ENCODE measurements around the gene GNPDA1.

The GNPDA1 gene

GRCh38 chr5:142009886-142010285 lies 2.9 kb downstream of the GNPDA1 start:
- H3K4me1 ChIP-seq (ENCODE audit: control insufficient read depth, insufficient read depth, low read length, unreplicated experiment): peaks cover 25% of the 10 kb centered on the region
- H3K27me3 ChIP-seq (ENCODE audit: insufficient read depth, low read length): no peaks in the 10 kb centered on the region
- H3K36me3 ChIP-seq (ENCODE audit: insufficient read depth, low read length): peaks cover 3% of the 10 kb centered on the region; the same call in 1 of the 2 replicates
- no peak overlapping the region for H3K27ac ChIP-seq (ENCODE audit: low read depth, low read length)
- no peak overlapping the region for H3K4me3 ChIP-seq (ENCODE audit: low read depth, low read length)
- H3K79me2 ChIP-seq (ENCODE audit: control insufficient read depth, insufficient read depth, low read length, unreplicated experiment): no peaks in the 10 kb centered on the region
- no peak overlapping the region for H2AFZ ChIP-seq (ENCODE audit: low read length, unreplicated experiment)

GRCh38 chr5:142008813-142009212 lies 4.0 kb downstream of the GNPDA1 start:
- H3K79me2 ChIP-seq (ENCODE audit: control insufficient read depth, insufficient read depth, low read length, unreplicated experiment): no peaks in the 10 kb centered on the region
- H3K4me1 ChIP-seq (ENCODE audit: control insufficient read depth, insufficient read depth, low read length, unreplicated experiment): peaks cover 17% of the 10 kb centered on the region
- no peaks in the 10 kb centered on the region for H3K27me3 ChIP-seq (ENCODE audit: insufficient read depth, low read length)
- H3K36me3 ChIP-seq (ENCODE audit: insufficient read depth, low read length): peaks cover 3% of the 10 kb centered on the region; the same call in 1 of the 2 replicates
- H2AFZ ChIP-seq (ENCODE audit: low read length, unreplicated experiment): no peak overlapping the region
- H3K27ac ChIP-seq (ENCODE audit: low read depth, low read length): no peak overlapping the region
- no peak overlapping the region for H3K4me3 ChIP-seq (ENCODE audit: low read depth, low read length)

- Histone ChIP-seq H2AFZ (ENCODE audit: low read length, unreplicated experiment) (no peak overlapping the region), H3K27ac (ENCODE audit: low read depth, low read length) (no peak overlapping the region), H3K4me1 (ENCODE audit: control insufficient read depth, insufficient read depth, low read length, unreplicated experiment) (peaks cover 9% of the 10 kb centered on the region), H3K79me2 (ENCODE audit: control insufficient read depth, insufficient read depth, low read length, unreplicated experiment) (no peaks in the 10 kb centered on the region), H3K4me3 (ENCODE audit: low read depth, low read length) (no peak overlapping the region), H3K27me3 (ENCODE audit: insufficient read depth, low read length) (no peaks in the 10 kb centered on the region), H3K36me3 (ENCODE audit: insufficient read depth, low read length) (peaks cover 6% of the 10 kb centered on the region)
These were observed 5.6 kb downstream of the GNPDA1 start for GRCh38 chr5:142007237-142007544.

GRCh38 chr5:142006363-142007236 lies 6.2 kb downstream of the GNPDA1 start:
- no peak overlapping the region for H2AFZ ChIP-seq (ENCODE audit: low read length, unreplicated experiment)
- no peak overlapping the region for H3K27ac ChIP-seq (ENCODE audit: low read depth, low read length)
- H3K79me2 ChIP-seq (ENCODE audit: control insufficient read depth, insufficient read depth, low read length, unreplicated experiment): no peaks in the 10 kb centered on the region
- peaks cover 5% of the 10 kb centered on the region for H3K4me1 ChIP-seq (ENCODE audit: control insufficient read depth, insufficient read depth, low read length, unreplicated experiment)
- H3K27me3 ChIP-seq (ENCODE audit: insufficient read depth, low read length): no peaks in the 10 kb centered on the region
- H3K4me3 ChIP-seq (ENCODE audit: low read depth, low read length): no peak overlapping the region
- peaks cover 10% of the 10 kb centered on the region for H3K36me3 ChIP-seq (ENCODE audit: insufficient read depth, low read length)

- H3K27ac ChIP-seq (ENCODE audit: low read depth, low read length): no peak overlapping the region
- no peaks in the 10 kb centered on the region for H3K79me2 ChIP-seq (ENCODE audit: control insufficient read depth, insufficient read depth, low read length, unreplicated experiment)
- H3K27me3 ChIP-seq (ENCODE audit: insufficient read depth, low read length): no peaks in the 10 kb centered on the region
- H2AFZ ChIP-seq (ENCODE audit: low read length, unreplicated experiment): no peak overlapping the region
- H3K36me3 ChIP-seq (ENCODE audit: insufficient read depth, low read length): peaks cover 8% of the 10 kb centered on the region
- H3K4me1 ChIP-seq (ENCODE audit: control insufficient read depth, insufficient read depth, low read length, unreplicated experiment): no peaks in the 10 kb centered on the region
- H3K4me3 ChIP-seq (ENCODE audit: low read depth, low read length): no peak overlapping the region
These were observed 9.5 kb downstream of the GNPDA1 start for GRCh38 chr5:142003266-142003800.

- Histone ChIP-seq H3K79me2 (ENCODE audit: control insufficient read depth, insufficient read depth, low read length, unreplicated experiment) (no peaks in the 10 kb centered on the region), H3K4me3 (ENCODE audit: low read depth, low read length) (no peak overlapping the region), H2AFZ (ENCODE audit: low read length, unreplicated experiment) (no peak overlapping the region), H3K36me3 (ENCODE audit: insufficient read depth, low read length) (peaks cover 8% of the 10 kb centered on the region), H3K27ac (ENCODE audit: low read depth, low read length) (no peak overlapping the region), H3K4me1 (ENCODE audit: control insufficient read depth, insufficient read depth, low read length, unreplicated experiment) (no peaks in the 10 kb centered on the region), H3K27me3 (ENCODE audit: insufficient read depth, low read length) (no peaks in the 10 kb centered on the region)
These were observed 11.9 kb downstream of the GNPDA1 start for GRCh38 chr5:142000704-142001484.

GRCh38 chr5:142000173-142000572 lies 12.7 kb downstream of the GNPDA1 start:
- H2AFZ ChIP-seq (ENCODE audit: low read length, unreplicated experiment): no peak overlapping the region
- H3K36me3 ChIP-seq (ENCODE audit: insufficient read depth, low read length): peaks cover 8% of the 10 kb centered on the region
- H3K27me3 ChIP-seq (ENCODE audit: insufficient read depth, low read length): no peaks in the 10 kb centered on the region
- H3K27ac ChIP-seq (ENCODE audit: low read depth, low read length): no peak overlapping the region
- no peaks in the 10 kb centered on the region for H3K79me2 ChIP-seq (ENCODE audit: control insufficient read depth, insufficient read depth, low read length, unreplicated experiment)
- H3K4me3 ChIP-seq (ENCODE audit: low read depth, low read length): no peak overlapping the region
- H3K4me1 ChIP-seq (ENCODE audit: control insufficient read depth, insufficient read depth, low read length, unreplicated experiment): no peaks in the 10 kb centered on the region

- Histone ChIP-seq H3K4me3 (ENCODE audit: low read depth, low read length) (no peak overlapping the region), H3K36me3 (ENCODE audit: insufficient read depth, low read length) (peaks cover 11% of the 10 kb centered on the region), H3K27ac (ENCODE audit: low read depth, low read length) (no peak overlapping the region), H3K79me2 (ENCODE audit: control insufficient read depth, insufficient read depth, low read length, unreplicated experiment) (no peaks in the 10 kb centered on the region), H3K27me3 (ENCODE audit: insufficient read depth, low read length) (no peaks in the 10 kb centered on the region), H2AFZ (ENCODE audit: low read length, unreplicated experiment) (no peak overlapping the region), H3K4me1 (ENCODE audit: control insufficient read depth, insufficient read depth, low read length, unreplicated experiment) (no peaks in the 10 kb centered on the region)
These were observed 15.4 kb downstream of the GNPDA1 start for GRCh38 chr5:141997358-141997960.

- Histone ChIP-seq H2AFZ (ENCODE audit: low read length, unreplicated experiment) (no peak overlapping the region), H3K27ac (ENCODE audit: low read depth, low read length) (no peak overlapping the region), H3K27me3 (ENCODE audit: insufficient read depth, low read length) (no peaks in the 10 kb centered on the region), H3K36me3 (ENCODE audit: insufficient read depth, low read length) (peaks cover 5% of the 10 kb centered on the region), H3K4me1 (ENCODE audit: control insufficient read depth, insufficient read depth, low read length, unreplicated experiment) (no peaks in the 10 kb centered on the region), H3K79me2 (ENCODE audit: control insufficient read depth, insufficient read depth, low read length, unreplicated experiment) (no peaks in the 10 kb centered on the region), H3K4me3 (ENCODE audit: low read depth, low read length) (no peak overlapping the region)
These were observed 17.2 kb downstream of the GNPDA1 start for GRCh38 chr5:141995656-141996055.

- no peaks in the 10 kb centered on the region for H3K27me3 ChIP-seq (ENCODE audit: insufficient read depth, low read length)
- no peaks in the 10 kb centered on the region for H3K4me1 ChIP-seq (ENCODE audit: control insufficient read depth, insufficient read depth, low read length, unreplicated experiment)
- no peaks in the 10 kb centered on the region for H3K79me2 ChIP-seq (ENCODE audit: control insufficient read depth, insufficient read depth, low read length, unreplicated experiment)
- no peak overlapping the region for H2AFZ ChIP-seq (ENCODE audit: low read length, unreplicated experiment)
- H3K27ac ChIP-seq (ENCODE audit: low read depth, low read length): no peak overlapping the region
- peaks cover 5% of the 10 kb centered on the region for H3K36me3 ChIP-seq (ENCODE audit: insufficient read depth, low read length)
- no peak overlapping the region for H3K4me3 ChIP-seq (ENCODE audit: low read depth, low read length)
These were observed 18.2 kb downstream of the GNPDA1 start for GRCh38 chr5:141994511-141995136.
